Hepatocyte (in vitro differentiated cells): ENCODE results near the gene MRTFB. TPM values are rescaled to one million over a fixed set of nuclear protein-coding genes. Genes with fewer than 3 reads are reported as not detected.

ENCODE experiments used
- DNase-seq: peaks from one replicate; pipeline ENCODE4 v3.0.0-alpha.2; 2016; ENCODE audit warnings: low spot score
- H2AFZ ChIP-seq: fragments of 200-600 bp; sonication (generic); 2 replicates; pipeline ENCODE4 v1.6.0; 2016; ENCODE audit warnings: antibody characterized with exemption, mild to moderate bottlenecking
- H3K27ac ChIP-seq: fragments of 200-600 bp; sonication (generic); 2 replicates; pipeline ENCODE4 v1.5.1; 2016; ENCODE audit warnings: mild to moderate bottlenecking
- H3K27me3 ChIP-seq: fragments of 200-600 bp; sonication (generic); 2 replicates; pipeline ENCODE4 v1.6.1; 2016
- H3K36me3 ChIP-seq: fragments of 200-600 bp; sonication (generic); replicated peaks from 2 replicates; pipeline ENCODE4 v1.5.1; 2016; ENCODE audit warnings: low read depth; ENCODE audit not compliant: insufficient read depth
- H3K4me1 ChIP-seq: fragments of 200-600 bp; sonication (generic); 2 replicates; pipeline ENCODE4 v1.5.1; 2016; ENCODE audit warnings: mild to moderate bottlenecking, moderate library complexity; ENCODE audit not compliant: insufficient read depth
- H3K4me2 ChIP-seq: fragments of 200-600 bp; sonication (generic); 2 replicates; pipeline ENCODE4 v1.6.0; 2016
- H3K4me3 ChIP-seq: fragments of 200-600 bp; sonication (generic); 2 replicates; pipeline ENCODE4 v1.5.1; 2016; ENCODE audit warnings: mild to moderate bottlenecking
- H3K79me2 ChIP-seq: fragments of 200-600 bp; sonication (generic); 2 replicates; pipeline ENCODE4 v1.6.0; 2017; ENCODE audit warnings: mild to moderate bottlenecking
- H3K9me2 ChIP-seq: fragments of 200-600 bp; sonication (generic); replicated peaks from 2 replicates; pipeline ENCODE4 v1.6.0; 2017; ENCODE audit warnings: mild to moderate bottlenecking; ENCODE audit not compliant: insufficient read depth
- H3K9me3 ChIP-seq: fragments of 200-600 bp; sonication (generic); 2 replicates; pipeline ENCODE4 v1.5.1; 2016; ENCODE audit warnings: low read depth, mild to moderate bottlenecking
- H4K20me1 ChIP-seq: fragments of 200-600 bp; sonication (generic); 2 replicates; pipeline ENCODE4 v1.6.0; 2016; ENCODE audit warnings: mild to moderate bottlenecking; ENCODE audit not compliant: insufficient read depth, poor library complexity, severe bottlenecking
- CTCF ChIP-seq: fragments of 200-600 bp; sonication (generic); IDR thresholded peaks from 2 replicates; pipeline ENCODE4 v1.5.1; 2016; ENCODE audit warnings: antibody characterized with exemption, mild to moderate bottlenecking; ENCODE audit not compliant: poor library complexity
- EZH2 ChIP-seq: fragments of 200-600 bp; sonication (generic); IDR thresholded peaks from 2 replicates; pipeline ENCODE4 v1.6.1; 2016; ENCODE audit warnings: antibody characterized with exemption, mild to moderate bottlenecking, borderline replicate concordance
- EZH2phosphoT487 ChIP-seq: fragments of 200-600 bp; sonication (generic); IDR thresholded peaks from one replicate; pipeline ENCODE4 v1.6.1; 2018; ENCODE audit warnings: antibody characterized with exemption, mild to moderate bottlenecking, low read depth, moderate library complexity; ENCODE audit not compliant: unreplicated experiment, severe bottlenecking
- WGBS: methylation state at CpG from one replicate; pipeline ENCODE4 v1.1.6; 2016; ENCODE audit warnings: low lambda C conversion rate; ENCODE audit errors: missing lambda C conversion rate; 5-methylcytosine and 5-hydroxymethylcytosine counted together
- polyA plus RNA-seq: library from polyadenylated mRNA; unstranded; fragments of >200 nt; fragmentation: Nextera tagmentation; extraction: Ambion mirVana; gene quantifications from 2 replicates; pipeline ENCODE4 v1.2.1, GENCODE V29; 2016
- total RNA-seq: library from RNA; depleted of rRNA; stranded (reverse); fragments of >200 nt; gene quantifications from 2 replicates; pipeline ENCODE4 v1.2.3, GENCODE V29; 2014

The MRTFB gene
- total and polyA plus RNA-seq, 2 experiments from 2014 or later, result 10.9 to 27.9 TPM

- no peaks in the 10 kb centered on the region for H3K27me3 ChIP-seq
- no peaks in the 10 kb centered on the region for H3K9me2 ChIP-seq
Observed at GRCh38 chr16:14175086-14175485, 104.0 kb downstream of the MRTFB start.

GRCh38 chr16:14177704-14178103, 106.6 kb downstream of the MRTFB start:
- no peak for DNase-seq
- TF ChIP-seq EZH2phosphoT487 (no peak), EZH2 (no peak), CTCF (no peak)
- H3K27me3 ChIP-seq, result no peaks in the 10 kb centered on the region
- no peaks in the 10 kb centered on the region for H3K9me3 ChIP-seq
- no peak overlapping the region for H2AFZ ChIP-seq
- H3K27ac ChIP-seq, result no peak overlapping the region
- 88% methylated on average over 4 of the region's 4 CpGs for WGBS
- H3K79me2 ChIP-seq, result peaks cover 7% of the 10 kb centered on the region
- no peaks in the 10 kb centered on the region for H3K9me2 ChIP-seq
- H3K36me3 ChIP-seq, result no peaks in the 10 kb centered on the region
- H3K4me1 ChIP-seq, result peaks cover 13% of the 10 kb centered on the region
- no peak overlapping the region for H3K4me3 ChIP-seq
- H3K4me2 ChIP-seq, result no peak overlapping the region
- no peaks in the 10 kb centered on the region for H4K20me1 ChIP-seq

More at GRCh38 chr16:14175086-14175485, 104.0 kb downstream of the MRTFB start:
- H2AFZ ChIP-seq, result no peak overlapping the region
- DNase-seq, result no peak
- H3K4me2 ChIP-seq, result no peak overlapping the region
- H3K4me3 ChIP-seq, result no peak overlapping the region
- no peaks in the 10 kb centered on the region for H4K20me1 ChIP-seq
- H3K4me1 ChIP-seq, result no peaks in the 10 kb centered on the region
- TF ChIP-seq EZH2, result no peak
- no peak for TF ChIP-seq EZH2phosphoT487
- TF ChIP-seq CTCF, result no peak
- peaks cover 17% of the 10 kb centered on the region for H3K79me2 ChIP-seq
- H3K27ac ChIP-seq, result no peak overlapping the region
- no peaks in the 10 kb centered on the region for H3K9me3 ChIP-seq
- H3K36me3 ChIP-seq, result no peaks in the 10 kb centered on the region
- 99% methylated on average over 3 of the region's 3 CpGs for WGBS

- no peak overlapping the region for H3K4me3 ChIP-seq
- H3K36me3 ChIP-seq, result no peaks in the 10 kb centered on the region
- H2AFZ ChIP-seq, result no peak overlapping the region
- no peak overlapping the region for H3K4me2 ChIP-seq
- 100% methylated on average over 1 of the region's 1 CpG for WGBS
- H3K9me3 ChIP-seq, result no peaks in the 10 kb centered on the region
- TF ChIP-seq EZH2phosphoT487 (no peak), EZH2 (no peak), CTCF (no peak)
- no peaks in the 10 kb centered on the region for H3K9me2 ChIP-seq
- no peak overlapping the region for H3K27ac ChIP-seq
- H4K20me1 ChIP-seq, result no peaks in the 10 kb centered on the region
- peaks cover 13% of the 10 kb centered on the region for H3K4me1 ChIP-seq
- H3K79me2 ChIP-seq, result peaks cover 9% of the 10 kb centered on the region
- no peaks in the 10 kb centered on the region for H3K27me3 ChIP-seq
- DNase-seq, result no peak
Observed at GRCh38 chr16:14179116-14179515, 108.0 kb downstream of the MRTFB start.
